ENCODE data around the gene ATG9A.

Gene ATG9A

GRCh38 chr2:219248845-219249202, 19.4 kb upstream of the ATG9A start:
- Histone ChIP-seq H3K27me3 (ENCODE audit: insufficient read depth, poor library complexity, severe bottlenecking) (no peaks in the 10 kb centered on the region), H3K4me3 (replicated peaks; ENCODE audit: insufficient read depth, low read length) (peak overlapping the region; percentile 2; the same call in 1 of the 2 replicates), H3K27ac (replicated peaks) (peak overlapping the region; percentile 84)
- no peak for DNase-seq (ENCODE audit: low read depth in 1 of 2, low spot score in 1 of 2)
- no peak for TF ChIP-seq GABPA (IDR thresholded peaks at IDR 0.05; ENCODE audit: low read depth)
- no peak for TF ChIP-seq REST (IDR thresholded peaks at IDR 0.05; ENCODE audit: insufficient replicate concordance, low read depth)
- no peak for TF ChIP-seq POLR2AphosphoS5 (IDR thresholded peaks at IDR 0.05; ENCODE audit: low read depth)

- Histone ChIP-seq H3K27me3 (ENCODE audit: insufficient read depth, poor library complexity, severe bottlenecking) (no peaks in the 10 kb centered on the region), H3K4me3 (replicated peaks; ENCODE audit: insufficient read depth, low read length) (no peak overlapping the region; the same call in 1 of the 2 replicates), H3K27ac (replicated peaks) (peak overlapping the region; percentile 84)
- TF ChIP-seq REST (IDR thresholded peaks at IDR 0.05; ENCODE audit: insufficient replicate concordance, low read depth) = no peak
- TF ChIP-seq GABPA (IDR thresholded peaks at IDR 0.05; ENCODE audit: low read depth) = peak; percentile 66
- peak; percentile 88 for TF ChIP-seq POLR2AphosphoS5 (IDR thresholded peaks at IDR 0.05; ENCODE audit: low read depth)
- peak; percentile 74; the same call in 1 of the 2 replicates for TF ChIP-seq SPI1 (IDR thresholded peaks at IDR 0.05; ENCODE audit: borderline replicate concordance, low read depth)
- TF ChIP-seq CTCF (IDR thresholded peaks at IDR 0.05; ENCODE audit: insufficient read depth, low read length) = no peak
- DNase-seq (ENCODE audit: low read depth in 1 of 2, low spot score in 1 of 2) = peak in 1 of 2 experiments; percentile 86
Observed at GRCh38 chr2:219247678-219248642, 18.5 kb upstream of the ATG9A start.

GRCh38 chr2:219246559-219246958, 17.1 kb upstream of the ATG9A start:
- Histone ChIP-seq H3K27me3 (ENCODE audit: insufficient read depth, poor library complexity, severe bottlenecking) (no peaks in the 10 kb centered on the region), H3K27ac (replicated peaks) (no peak overlapping the region), H3K4me3 (replicated peaks; ENCODE audit: insufficient read depth, low read length) (no peak overlapping the region)
- no peak for TF ChIP-seq SPI1 (IDR thresholded peaks at IDR 0.05; ENCODE audit: borderline replicate concordance, low read depth)
- TF ChIP-seq REST (IDR thresholded peaks at IDR 0.05; ENCODE audit: insufficient replicate concordance, low read depth) = no peak
- TF ChIP-seq CTCF (IDR thresholded peaks at IDR 0.05; ENCODE audit: insufficient read depth, low read length) = no peak
- no peak for TF ChIP-seq GABPA (IDR thresholded peaks at IDR 0.05; ENCODE audit: low read depth)
- no peak for TF ChIP-seq POLR2AphosphoS5 (IDR thresholded peaks at IDR 0.05; ENCODE audit: low read depth)
- no peak for DNase-seq (ENCODE audit: low read depth in 1 of 2, low spot score in 1 of 2)
